Fibroblast of lung (primary cell): ENCODE results near the gene KCNQ2.

Source experiments
- EZH2 ChIP-seq: IDR thresholded peaks from 2 replicates; pipeline ENCODE4 v1.5.1; 2012; ENCODE audit warnings: low read length, control low read depth, mild to moderate bottlenecking; ENCODE audit errors: missing control alignments
- TF ChIP-seq, protein P1 (sequence below), 2 donors: IDR thresholded peaks in 1 of 2; conservative IDR thresholded peaks in 1 of 2; 1 replicate in 1 of 2; 2 replicates in 1 of 2; pipeline ENCODE4 v1.5.1; 2011 to 2012; ENCODE audit warnings: low read length in 2 of 2, control low read depth in 1 of 2, inconsistent platforms in 1 of 2, low read depth in 1 of 2, mild to moderate bottlenecking in 1 of 2

DNA sequence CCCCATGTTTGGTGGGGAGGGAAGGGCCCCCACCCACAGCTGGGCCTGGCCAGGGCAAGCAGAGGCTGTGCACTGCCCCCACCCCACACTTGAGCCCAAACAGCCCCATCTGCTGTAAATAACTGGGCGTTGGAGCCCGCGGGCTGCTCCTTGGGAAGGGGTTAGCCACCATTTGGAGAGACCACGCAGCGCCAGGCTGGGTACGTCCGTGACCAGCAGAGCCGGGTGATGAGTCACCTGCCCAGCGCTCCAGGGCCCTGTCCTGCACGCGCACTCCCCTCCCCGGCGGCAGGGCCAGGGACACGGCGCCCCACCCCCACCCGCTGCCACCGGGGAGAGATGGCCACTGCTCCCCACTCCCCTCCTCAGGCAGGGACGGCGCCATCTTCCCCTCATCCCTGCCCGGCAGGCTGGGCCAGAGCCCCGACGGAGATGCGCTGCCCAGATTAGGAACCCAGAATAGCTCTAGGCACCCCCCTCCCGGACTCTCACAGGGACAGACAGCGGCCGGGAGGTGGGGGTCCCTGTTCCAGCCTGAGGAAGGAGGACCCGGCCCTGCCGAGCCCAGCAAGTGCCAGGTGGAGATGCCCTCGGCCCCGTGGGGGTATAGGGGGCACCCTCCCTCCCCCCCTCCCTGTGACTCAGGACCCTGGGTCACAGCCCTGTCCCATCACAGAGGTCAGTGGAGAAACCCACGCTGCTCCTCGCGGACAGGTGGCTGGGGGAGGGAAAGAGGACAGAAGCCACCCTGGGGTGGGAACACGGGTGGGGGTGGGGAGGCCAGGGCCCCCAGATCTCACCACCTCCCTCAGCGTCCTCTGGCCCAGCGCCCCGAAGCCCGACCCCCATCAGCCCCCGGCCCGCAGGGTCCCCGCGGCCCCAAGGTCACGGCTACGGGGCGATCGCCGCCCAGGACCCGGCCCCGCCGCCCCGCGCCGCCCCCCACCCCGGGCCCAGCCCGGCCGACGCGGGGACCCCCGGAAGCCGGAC lies 25.8 kb upstream of the KCNQ2 start:
- TF ChIP-seq, protein P1, sequence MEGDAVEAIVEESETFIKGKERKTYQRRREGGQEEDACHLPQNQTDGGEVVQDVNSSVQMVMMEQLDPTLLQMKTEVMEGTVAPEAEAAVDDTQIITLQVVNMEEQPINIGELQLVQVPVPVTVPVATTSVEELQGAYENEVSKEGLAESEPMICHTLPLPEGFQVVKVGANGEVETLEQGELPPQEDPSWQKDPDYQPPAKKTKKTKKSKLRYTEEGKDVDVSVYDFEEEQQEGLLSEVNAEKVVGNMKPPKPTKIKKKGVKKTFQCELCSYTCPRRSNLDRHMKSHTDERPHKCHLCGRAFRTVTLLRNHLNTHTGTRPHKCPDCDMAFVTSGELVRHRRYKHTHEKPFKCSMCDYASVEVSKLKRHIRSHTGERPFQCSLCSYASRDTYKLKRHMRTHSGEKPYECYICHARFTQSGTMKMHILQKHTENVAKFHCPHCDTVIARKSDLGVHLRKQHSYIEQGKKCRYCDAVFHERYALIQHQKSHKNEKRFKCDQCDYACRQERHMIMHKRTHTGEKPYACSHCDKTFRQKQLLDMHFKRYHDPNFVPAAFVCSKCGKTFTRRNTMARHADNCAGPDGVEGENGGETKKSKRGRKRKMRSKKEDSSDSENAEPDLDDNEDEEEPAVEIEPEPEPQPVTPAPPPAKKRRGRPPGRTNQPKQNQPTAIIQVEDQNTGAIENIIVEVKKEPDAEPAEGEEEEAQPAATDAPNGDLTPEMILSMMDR (conservative IDR thresholded peaks at IDR 0.05 in 1 of 2, IDR thresholded peaks at IDR 0.05 in 1 of 2; ENCODE audit: low read depth in 1 of 2, low read length in 2 of 2): no peak
- TF ChIP-seq EZH2: no peak
